ENCODE results near the gene SLC39A11. TPM values are rescaled to one million over a fixed set of nuclear protein-coding genes. Genes with fewer than 3 reads are reported as not detected.

The SLC39A11 gene
- total and polyA plus RNA-seq, 2 of the 13 experiments (the other 11 are each of a cell fraction or from before 2014, with no cell fraction given) = 17.2 to 31.5 TPM

GRCh38 chr17:72948115-72948514 is 144.4 kb downstream of the SLC39A11 start:
- H3K4me3 ChIP-seq (replicated peaks in 1 of 3; ENCODE audit: insufficient read depth in 1 of 3, low read depth in 2 of 3, low read length in 3 of 3) = no peak overlapping the region
- FAIRE-seq (no peak), ATAC-seq (no peak), DNase-seq (ENCODE audit: low spot score) (no peak)
- H3K4me1 ChIP-seq (ENCODE audit: insufficient read depth, low read length) = no peaks in the 10 kb centered on the region
- H3K27me3 ChIP-seq (ENCODE audit: control insufficient read depth in 1 of 2, insufficient read depth in 2 of 2, low read length in 2 of 2) = no peaks in the 10 kb centered on the region
- no peak overlapping the region for H3K9ac ChIP-seq (ENCODE audit: insufficient read depth, low read depth, low read length)
- H3K9me3 ChIP-seq (ENCODE audit: low read length) = no peaks in the 10 kb centered on the region
- no peaks in the 10 kb centered on the region for H3K79me2 ChIP-seq (ENCODE audit: insufficient read depth, low read length)
- H4K20me1 ChIP-seq (ENCODE audit: insufficient read depth, low read length) = peaks cover 2% of the 10 kb centered on the region; the same call in 1 of the 2 replicates
- no peak overlapping the region for H2AFZ ChIP-seq (ENCODE audit: low read length)
- no peak overlapping the region for H3K4me2 ChIP-seq (ENCODE audit: low read depth, low read length)
- intact Hi-C loops (cut with micrococcal nuclease; ENCODE audit: unreplicated experiment) = no loop called here
- peaks cover 0 to 2% of the 10 kb centered on the region in 2 experiments; a peak in 2 of 5 replicates for H3K36me3 ChIP-seq (replicated peaks in 1 of 2; ENCODE audit: control insufficient read depth in 1 of 2, insufficient read depth in 2 of 2, low read length in 2 of 2)
- no peak for TF ChIP-seq ZNF234 (CRISPR knock-in tag; conservative IDR thresholded peaks at IDR 0.05)
- no peak for TF ChIP-seq ELK4 (CRISPR knock-in tag; IDR thresholded peaks at IDR 0.05; ENCODE audit: borderline replicate concordance)
- TF ChIP-seq HDAC1 (CRISPR knock-in tag; IDR thresholded peaks at IDR 0.05) = no peak
- TF ChIP-seq KLF16 (CRISPR knock-in tag; IDR thresholded peaks at IDR 0.05) = no peak
- H3K27ac ChIP-seq (ENCODE audit: extremely low read length, insufficient read depth, low read length) = no peak overlapping the region
- CTCF ChIA-PET (ENCODE audit: low intra/inter-chr PET ratio, low total read pairs) = no interaction called here
- WGBS (ENCODE audit: low lambda C conversion rate) = 98% methylated on average over 23 of the region's 23 CpGs
- in situ Hi-C loops (cut with HindIII; ENCODE audit: extremely low pct_ligation_motif_present, low pct_unique_long_range_greater_than_20kb) = loop anchor here (25.0 kb wide), 1 partner anchor 386 kb away; no protein-coding TSS in a partner anchor
- BruUV-seq (replicated peaks) = no TSS peak
- POLR2A ChIA-PET = no interaction called here

GRCh38 chr17:72947475-72947874 is 145.0 kb downstream of the SLC39A11 start:
- peaks cover 0 to 2% of the 10 kb centered on the region in 2 experiments; a peak in 2 of 5 replicates for H3K36me3 ChIP-seq (replicated peaks in 1 of 2; ENCODE audit: control insufficient read depth in 1 of 2, insufficient read depth in 2 of 2, low read length in 2 of 2)
- H4K20me1 ChIP-seq (ENCODE audit: insufficient read depth, low read length) = peaks cover 2% of the 10 kb centered on the region; the same call in 1 of the 2 replicates
- no peak overlapping the region for H3K9ac ChIP-seq (ENCODE audit: insufficient read depth, low read depth, low read length)
- no peak overlapping the region for H3K4me3 ChIP-seq (replicated peaks in 1 of 3; ENCODE audit: insufficient read depth in 1 of 3, low read depth in 2 of 3, low read length in 3 of 3)
- no peaks in the 10 kb centered on the region for H3K27me3 ChIP-seq (ENCODE audit: control insufficient read depth in 1 of 2, insufficient read depth in 2 of 2, low read length in 2 of 2)
- ChIA-PET POLR2A (no interaction called here), CTCF (ENCODE audit: low intra/inter-chr PET ratio, low total read pairs) (no interaction called here)
- intact Hi-C loops (cut with micrococcal nuclease; ENCODE audit: unreplicated experiment) (no loop called here), in situ Hi-C loops (cut with HindIII; ENCODE audit: extremely low pct_ligation_motif_present, low pct_unique_long_range_greater_than_20kb) (loop anchor here (25.0 kb wide), 1 partner anchor 385 kb away; no protein-coding TSS in a partner anchor)
- 95% methylated on average over 10 of the region's 10 CpGs for WGBS (ENCODE audit: low lambda C conversion rate)
- H3K79me2 ChIP-seq (ENCODE audit: insufficient read depth, low read length) = no peaks in the 10 kb centered on the region
- ATAC-seq (no peak), DNase-seq (ENCODE audit: low spot score) (no peak), FAIRE-seq (no peak)
- no TSS peak for BruUV-seq (replicated peaks)
- no peak overlapping the region for H3K4me2 ChIP-seq (ENCODE audit: low read depth, low read length)
- H2AFZ ChIP-seq (ENCODE audit: low read length) = no peak overlapping the region
- no peaks in the 10 kb centered on the region for H3K4me1 ChIP-seq (ENCODE audit: insufficient read depth, low read length)
- no peaks in the 10 kb centered on the region for H3K9me3 ChIP-seq (ENCODE audit: low read length)
- H3K27ac ChIP-seq (ENCODE audit: extremely low read length, insufficient read depth, low read length) = no peak overlapping the region
- TF ChIP-seq ISX (CRISPR knock-in tag; conservative IDR thresholded peaks at IDR 0.05) (no peak), ARID4A (CRISPR knock-in tag; IDR thresholded peaks at IDR 0.05; ENCODE audit: borderline replicate concordance) (no peak), ZNF3 (CRISPR knock-in tag; IDR thresholded peaks at IDR 0.05) (no peak), ZNF362 (CRISPR knock-in tag; IDR thresholded peaks at IDR 0.05; ENCODE audit: borderline replicate concordance) (no peak), LBX2 (CRISPR knock-in tag; IDR thresholded peaks at IDR 0.05; ENCODE audit: borderline replicate concordance) (no peak), RAD21 (CRISPR knock-in tag; IDR thresholded peaks at IDR 0.05) (no peak), ZNF790 (CRISPR knock-in tag; IDR thresholded peaks at IDR 0.05; ENCODE audit: borderline replicate concordance) (no peak), HOXA3 (CRISPR knock-in tag; IDR thresholded peaks at IDR 0.05) (no peak)

Data from HepG2 (cell line).